K562 (cell line): ENCODE results near the gene GALNS. TPM values are rescaled to one million over a fixed set of nuclear protein-coding genes. Genes with fewer than 3 reads are reported as not detected.

Source experiments
- ATAC-seq: fragments of 200-7000 bp; cut with Tn5 transposase; 3 replicates; pipeline ENCODE4 v1.9.1; 2020; ENCODE audit warnings: moderate library complexity
- BruUV-seq: library from RNA; stranded (reverse); fragments of 400-500 nt; replicated peaks from 2 replicates; lab custom pipeline; 2021; lab: Mats Ljungman, UMichigan
- CTCF ChIA-PET: fragments of 300-600 bp; formaldehyde crosslinking; extraction: SDS; loops from one replicate; lab custom pipeline; 2021; ENCODE audit warnings: low intra/inter-chr PET ratio; lab: Yijun Ruan, JAX
- POLR2A ChIA-PET: fragments of 300-600, 350-650 bp; sonication (Branson Sonifier 250); formaldehyde crosslinking; extraction: SDS; loops from one replicate; lab custom pipeline; 2021; ENCODE audit warnings: antibody characterized with exemption, inconsistent platforms; lab: Yijun Ruan, JAX
- DNase-seq, 4 experiments: peaks; one replicate each; pipeline versions ENCODE4 v3.0.0 to v3.0.0-alpha.2; 2011 to 2018; ENCODE audit warnings: low spot score in 3 of 4, mixed read lengths in 3 of 4; ENCODE audit errors: extremely low read depth in 1 of 4
- FAIRE-seq: peaks from 2 replicates; lab custom pipeline; 2011; peaks lifted over from hg19 to GRCh38; lab: Jason Lieb, UNC
- H2AFZ ChIP-seq: 2 replicates; pipeline ENCODE4 v1.6.0; 2011; ENCODE audit warnings: low read depth, low read length, control low read depth, inconsistent platforms
- H3K27ac ChIP-seq: fragments of 200-600 bp; 3 replicates; pipeline ENCODE4 v1.8.0; 2011; ENCODE audit warnings: low read depth, mild to moderate bottlenecking, control low read depth, inconsistent platforms, low read length, moderate library complexity, mixed read lengths; ENCODE audit errors: extremely low read depth
- H3K27me3 ChIP-seq, 2 experiments: fragments of 300-600 bp in 1 of 2; 2 replicates in 1 of 2; 3 replicates in 1 of 2; pipeline versions ENCODE4 v1.6.0 to v1.8.0; 2011; ENCODE audit warnings: inconsistent platforms in 2 of 2, low read length in 2 of 2, mild to moderate bottlenecking in 1 of 2, mixed read lengths in 1 of 2, moderate library complexity in 1 of 2; ENCODE audit not compliant: control insufficient read depth in 2 of 2, insufficient read depth in 2 of 2
- H3K36me3 ChIP-seq: fragments of 300-600 bp; 3 replicates; pipeline ENCODE4 v1.8.0; 2011; ENCODE audit warnings: mild to moderate bottlenecking, low read length, inconsistent platforms; ENCODE audit not compliant: control insufficient read depth, insufficient read depth
- H3K4me1 ChIP-seq, 2 experiments: fragments of 200-600 bp in 1 of 2; replicated peaks in 1 of 2; 2 replicates in 1 of 2; 3 replicates in 1 of 2; pipeline versions ENCODE4 v1.5.1 to v1.8.0; 2011; ENCODE audit warnings: inconsistent platforms in 2 of 2, low read length in 2 of 2, mild to moderate bottlenecking in 1 of 2, mixed read lengths in 1 of 2, moderate library complexity in 1 of 2; ENCODE audit not compliant: control insufficient read depth in 2 of 2, insufficient read depth in 2 of 2
- H3K4me2 ChIP-seq: 2 replicates; pipeline ENCODE4 v1.6.1; 2011; ENCODE audit warnings: low read length, control low read depth, inconsistent platforms, mixed read lengths; ENCODE audit not compliant: insufficient read depth
- H3K4me3 ChIP-seq: fragments of 200-600 bp; sonication (generic), shearing (Covaris generic); 2 replicates; pipeline ENCODE4 v1.5.1; 2016; ENCODE audit warnings: control low read depth, inconsistent platforms
- H3K79me2 ChIP-seq: fragments of 200-600 bp; 3 replicates; pipeline ENCODE4 v1.8.0; 2011; ENCODE audit warnings: low read length, inconsistent platforms; ENCODE audit not compliant: control insufficient read depth, insufficient read depth
- H3K9ac ChIP-seq, 2 experiments: 2 replicates each; pipeline versions ENCODE4 v1.6.0 to v1.6.1; 2011; ENCODE audit warnings: low read depth in 2 of 2, low read length in 2 of 2, control low read depth in 1 of 2, inconsistent platforms in 1 of 2, mild to moderate bottlenecking in 1 of 2, mixed read lengths in 1 of 2; ENCODE audit not compliant: insufficient read depth in 1 of 2
- H3K9me1 ChIP-seq: one replicate; pipeline ENCODE4 v1.6.0; 2011; ENCODE audit warnings: inconsistent platforms, mild to moderate bottlenecking, low read length, moderate library complexity; ENCODE audit not compliant: control insufficient read depth, insufficient read depth
- H3K9me3 ChIP-seq: replicated peaks from 2 replicates; pipeline ENCODE4 v1.5.1; 2011; ENCODE audit warnings: low read depth, low read length, inconsistent platforms; ENCODE audit not compliant: control insufficient read depth, insufficient read depth
- H4K20me1 ChIP-seq: replicated peaks from 2 replicates; pipeline ENCODE4 v1.6.1; 2011; ENCODE audit warnings: low read length, inconsistent platforms, mixed read lengths; ENCODE audit not compliant: control insufficient read depth, insufficient read depth
- EGR1 ChIP-seq: fragments of 450-650 bp; conservative IDR thresholded peaks from 2 replicates; pipeline ENCODE4 v1.6.1; 2017; ENCODE audit warnings: mild to moderate bottlenecking
- POLR2G ChIP-seq: fragments of 200-400 bp; formaldehyde crosslinking; IDR thresholded peaks from 2 replicates; pipeline ENCODE4 v1.6.1; 2017; ENCODE audit warnings: low read depth, mild to moderate bottlenecking, antibody characterized with exemption, low read length, moderate library complexity
- RBM22 ChIP-seq: fragments of 200-400 bp; formaldehyde crosslinking; IDR thresholded peaks from 2 replicates; pipeline ENCODE4 v1.6.1; 2018; ENCODE audit warnings: low read length, low read depth; ENCODE audit not compliant: poor library complexity, severe bottlenecking
- ZSCAN32 ChIP-seq: fragments of 450-650 bp; formaldehyde crosslinking; IDR thresholded peaks from 2 replicates; pipeline ENCODE4 v1.4.0; 2020; ENCODE audit warnings: mild to moderate bottlenecking, moderate library complexity
- WGBS: fragments of 100-300 bp; shearing (Covaris generic); methylation state at CpG from one replicate; pipeline ENCODE4 v1.1.6; 2016; ENCODE audit warnings: low coverage, mixed read lengths; ENCODE audit not compliant: insufficient coverage; ENCODE audit errors: missing lambda C conversion rate; 5-methylcytosine and 5-hydroxymethylcytosine counted together
- in situ Hi-C: fragments of 300-500 bp; cut with MboI; formaldehyde crosslinking; loops from 4 replicates; pipeline ENCODE4 v1.15.0; 2018; ENCODE audit warnings: inconsistent platforms, mixed read lengths
- intact Hi-C: fragments of 100-400 bp; cut with micrococcal nuclease; formaldehyde crosslinking; loops from 2 replicates; pipeline ENCODE4 v1.14.2; 2022
- polyA plus RNA-seq, 8 experiments: library from polyadenylated mRNA; depleted of rRNA in 4 of 8; stranded (reverse) in 5 of 8; unstranded in 3 of 8; fragments of >200 nt; fragmentation: Nextera tagmentation in 2 of 8; fragmentation: Illumina TruSeq in 1 of 8; extraction: Ambion mirVana in 2 of 8; extraction: Trizol in 1 of 8; gene quantifications; 2 replicates each; pipeline versions ENCODE4 v1.2.1 to v1.2.3, GENCODE V29; 2011 to 2014; ENCODE audit warnings: inconsistent platforms in 1 of 8, missing spikeins in 1 of 8
- total RNA-seq, 7 experiments: library from RNA; depleted of rRNA in 6 of 7; stranded (reverse); fragments of >200 nt in 6 of 7; fragmentation: Illumina TruSeq in 2 of 7; extraction: Trizol in 2 of 7; gene quantifications; 2 replicates each; pipeline versions ENCODE4 v1.2.1 to v1.2.3, GENCODE V29; 2011 to 2021; ENCODE audit warnings: low replicate concordance in 1 of 7

Gene GALNS
- total and polyA plus RNA-seq, 9 of the 15 experiments (the other 6 are each of a cell fraction or from before 2014, with no cell fraction given): 0.38 to 13.2 (median 4.3) TPM

GRCh38 chr16:88867581-88868246, 11.0 kb upstream of the GALNS start:
- no peak overlapping the region for H3K4me3 ChIP-seq
- peaks cover 14 to 85% of the 10 kb centered on the region in 2 experiments; a peak in 4 of 5 replicates for H3K4me1 ChIP-seq
- 0 out of 2 replicates have a peak, but pooled peaks cover 4% of the 10 kb centered on the region for H4K20me1 ChIP-seq
- CTCF ChIA-PET: no interaction called here
- no peak overlapping the region for H3K4me2 ChIP-seq
- no peaks in the 10 kb centered on the region for H3K27me3 ChIP-seq
- H3K9me3 ChIP-seq: no peaks in the 10 kb centered on the region
- no peak overlapping the region for H2AFZ ChIP-seq
- ATAC-seq: no peak
- H3K9me1 ChIP-seq: peaks cover 2% of the 10 kb centered on the region
- in situ Hi-C loops (no loop called here), intact Hi-C loops (no loop called here)
- H3K79me2 ChIP-seq: no peaks in the 10 kb centered on the region
- no peak for FAIRE-seq
- no peak overlapping the region for H3K9ac ChIP-seq
- DNase-seq: peak in 2 of 4 experiments; percentile 44 to 60
- POLR2A ChIA-PET: interaction anchor here (0.6 to 0.7 kb wide), 3 partner anchors 9 to 416 kb away, joined by 3 to 5 read pairs (median 3); no protein-coding TSS in a partner anchor
- H3K36me3 ChIP-seq: peaks cover 2% of the 10 kb centered on the region; the same call in 1 of the 3 replicates
- BruUV-seq: no TSS peak
- peak; percentile 65 for TF ChIP-seq POLR2G
- TF ChIP-seq EGR1: peak; percentile 59
- peak; percentile 8 for TF ChIP-seq RBM22
- TF ChIP-seq ZSCAN32 (CRISPR knock-in tag): no peak
- TF ChIP-seq, all 486 proteins: peak for 3
- 62% methylated on average over 16 of the region's 24 CpGs for WGBS
- H3K27ac ChIP-seq: no peak overlapping the region
